Prostate gland (tissue), 2 donors: ENCODE data around the gene DNAAF5. TPM values are rescaled to one million over a fixed set of nuclear protein-coding genes. Genes with fewer than 3 reads are reported as not detected.
"Not testable (repeated sequence)": the region's sequence is repeated elsewhere in the genome, so short reads cannot be mapped to it uniquely, and the experiment has no call there.

Experiments used
- DNase-seq: peaks from one replicate; pipeline ENCODE4 v3.0.0-alpha.2; 2019; ENCODE audit warnings: low spot score
- H3K27ac ChIP-seq, 2 donors: fragments of 200-600 bp; sonication (generic); 2 replicates each; pipeline ENCODE4 v1.5.1; 2017 to 2019
- H3K27me3 ChIP-seq: fragments of 200-600 bp; sonication (generic); replicated peaks from 2 replicates; pipeline ENCODE4 v1.5.1; 2019; ENCODE audit not compliant: insufficient read depth
- H3K36me3 ChIP-seq, 2 donors: fragments of 200-600 bp; sonication (generic); 1 replicate in 1 of 2; 2 replicates in 1 of 2; pipeline versions ENCODE4 v1.5.1 to v1.8.1; 2017 to 2019
- H3K4me1 ChIP-seq: fragments of 200-600 bp; sonication (generic); replicated peaks from 2 replicates; pipeline ENCODE4 v1.5.1; 2019
- H3K4me3 ChIP-seq, 2 donors: fragments of 200-600 bp; sonication (generic); 2 replicates each; pipeline ENCODE4 v1.5.1; 2017 to 2019
- H3K9me3 ChIP-seq: fragments of 200-600 bp; sonication (generic); 2 replicates; pipeline ENCODE4 v1.5.1; 2017
- CTCF ChIP-seq, 4 experiments: fragments of 200-600 bp in 2 of 4; fragments of 450-650 bp in 2 of 4; sonication (generic) in 2 of 4; IDR thresholded peaks; 1 replicate in 3 of 4; 2 replicates in 1 of 4; pipeline ENCODE4 v1.5.1; 2016 to 2019; ENCODE audit warnings: antibody characterized with exemption in 4 of 4, mild to moderate bottlenecking in 2 of 4, moderate library complexity in 2 of 4
- POLR2A ChIP-seq: fragments of 450-650 bp; IDR thresholded peaks from one replicate; pipeline ENCODE4 v1.6.1; 2016; ENCODE audit warnings: antibody characterized with exemption, mild to moderate bottlenecking
- POLR2AphosphoS5 ChIP-seq: sonication (generic); formaldehyde crosslinking; IDR thresholded peaks from one replicate; pipeline ENCODE4 v1.6.1; 2017; ENCODE audit warnings: antibody characterized with exemption
- WGBS: methylation state at CpG from one replicate; pipeline ENCODE4 v1.1.5; 2018; 5-methylcytosine and 5-hydroxymethylcytosine counted together
- intact Hi-C: fragments of 100-400 bp; cut with DNase I; formaldehyde crosslinking; loops from one replicate; pipeline ENCODE4 v1.14.2; 2022
- total RNA-seq, 2 donors: library from RNA; depleted of rRNA; stranded (reverse); fragments of >200 nt; gene quantifications; one replicate each; pipeline ENCODE4 v1.1.0, GENCODE V29; 2016

Gene DNAAF5
- total RNA-seq, 2 donors from 2014 or later, result 30.8 to 52.0 TPM

GRCh38 chr7:800692-801091, 74.2 kb downstream of the DNAAF5 start:
- TF ChIP-seq POLR2AphosphoS5 (no peak), POLR2A (no peak), CTCF (IDR thresholded peaks at IDR 0.05) (no peak)
- Histone ChIP-seq H3K4me1 (peaks cover 4% of the 10 kb centered on the region), H3K27me3 (no peaks in the 10 kb centered on the region), H3K9me3 (no peaks in the 10 kb centered on the region), H3K36me3 (no peaks in the 10 kb centered on the region), H3K4me3 (no peak overlapping the region), H3K27ac (no peak overlapping the region)
- intact Hi-C loops, result no loop called here
- WGBS, result 78% methylated on average over 7 of the region's 7 CpGs
- no peak for DNase-seq

GRCh38 chr7:801351-801750, 74.9 kb downstream of the DNAAF5 start:
- intact Hi-C loops, DNase-seq, H3K27me3 ChIP-seq, H3K27ac ChIP-seq, H3K9me3 ChIP-seq, H3K36me3 ChIP-seq, H3K4me1 ChIP-seq, H3K4me3 ChIP-seq: not testable (repeated sequence)
- 96% methylated on average over 6 of the region's 6 CpGs for WGBS

- H3K9me3 ChIP-seq, result no peaks in the 10 kb centered on the region
- H3K36me3 ChIP-seq, result no peaks in the 10 kb centered on the region
- peaks cover 4% of the 10 kb centered on the region for H3K4me1 ChIP-seq
- TF ChIP-seq POLR2A, result peak; percentile 16
- no peak for TF ChIP-seq CTCF (IDR thresholded peaks at IDR 0.05)
- no peak for TF ChIP-seq POLR2AphosphoS5
- no peak overlapping the region for H3K27ac ChIP-seq
- intact Hi-C loops, result no loop called here
- H3K4me3 ChIP-seq, result peak overlapping the region in 1 of 2 donors; percentile 17
- WGBS, result 14% methylated on average over 17 of the region's 19 CpGs
- no peaks in the 10 kb centered on the region for H3K27me3 ChIP-seq
- DNase-seq, result no peak
These were observed 75.5 kb downstream of the DNAAF5 start for GRCh38 chr7:801940-802381.

GRCh38 chr7:802500-803242, 76.2 kb downstream of the DNAAF5 start:
- DNase-seq, result no peak
- WGBS, result 70% methylated on average over 18 of the region's 18 CpGs
- intact Hi-C loops, result no loop called here
- no peaks in the 10 kb centered on the region for H3K27me3 ChIP-seq
- no peak overlapping the region for H3K4me3 ChIP-seq
- TF ChIP-seq CTCF (IDR thresholded peaks at IDR 0.05) (no peak), POLR2AphosphoS5 (no peak)
- H3K9me3 ChIP-seq, result no peaks in the 10 kb centered on the region
- H3K4me1 ChIP-seq, result peaks cover 4% of the 10 kb centered on the region
- no peak overlapping the region for H3K27ac ChIP-seq
- H3K36me3 ChIP-seq, result no peaks in the 10 kb centered on the region

- H3K4me3 ChIP-seq, result no peak overlapping the region
- no peak for TF ChIP-seq POLR2A
- TF ChIP-seq CTCF (IDR thresholded peaks at IDR 0.05), result no peak
- no peak for TF ChIP-seq POLR2AphosphoS5
- DNase-seq, result no peak
These were observed 76.7 kb downstream of the DNAAF5 start for GRCh38 chr7:803243-803635.

GRCh38 chr7:803796-804195, 77.3 kb downstream of the DNAAF5 start:
- H3K27ac ChIP-seq, H3K4me3 ChIP-seq, H3K9me3 ChIP-seq, H3K27me3 ChIP-seq, intact Hi-C loops, H3K4me1 ChIP-seq, DNase-seq, H3K36me3 ChIP-seq: not testable (repeated sequence)
- WGBS, result 99% methylated on average over 4 of the region's 4 CpGs

More at GRCh38 chr7:803243-803635, 76.7 kb downstream of the DNAAF5 start:
- no peak overlapping the region for H3K27ac ChIP-seq
- H3K9me3 ChIP-seq, result no peaks in the 10 kb centered on the region
- intact Hi-C loops, result no loop called here
- H3K36me3 ChIP-seq, result no peaks in the 10 kb centered on the region
- 64% methylated on average over 10 of the region's 10 CpGs for WGBS
- H3K27me3 ChIP-seq, result no peaks in the 10 kb centered on the region
- peaks cover 4% of the 10 kb centered on the region for H3K4me1 ChIP-seq
